ENCODE measurements around the gene RTP2. TPM values are rescaled to one million over a fixed set of nuclear protein-coding genes. Genes with fewer than 3 reads are reported as not detected.
"Not testable (repeated sequence)": the region's sequence is repeated elsewhere in the genome, so short reads cannot be mapped to it uniquely, and the experiment has no call there.

RTP2 gene
- total RNA-seq, 1 donor from 2014 or later: not detected

DNA sequence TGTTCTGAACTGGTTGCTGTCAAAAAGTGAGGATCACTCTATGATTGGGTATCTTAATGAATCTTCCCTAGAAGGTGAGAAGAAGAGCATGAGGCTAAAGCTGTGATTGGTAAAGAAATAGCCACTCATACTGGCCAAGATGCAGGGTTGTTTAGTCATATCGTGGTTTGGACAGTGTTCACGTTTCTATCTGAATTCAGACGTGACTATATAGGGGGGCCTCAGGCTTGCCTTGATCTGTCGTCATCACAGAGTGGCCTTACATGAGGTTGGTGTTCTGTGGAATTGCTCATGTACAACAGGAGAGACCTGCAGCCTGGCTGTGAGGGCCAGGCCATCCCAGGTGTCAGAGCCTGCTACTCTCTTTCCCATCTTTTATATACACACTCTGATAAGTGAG lies 12.4 kb downstream of the RTP2 start:
- POLR2A ChIA-PET: no interaction called here
- no peak overlapping the region for H3K4me3 Mint-ChIP-seq
- CTCF ChIA-PET: no interaction called here

GRCh38 chr3:187686621-187687273 lies 15.6 kb downstream of the RTP2 start:
- ChIA-PET CTCF (interaction anchor here (1.3 to 2.6 kb wide), 2 partner anchors 7 to 367 kb away, joined by 6 to 13 read pairs; no protein-coding TSS in a partner anchor), POLR2A (no interaction called here)
- ATAC-seq (ENCODE audit: low read depth): no peak
- intact Hi-C loops (cut with micrococcal nuclease): no loop called here
- H3K9me3 Mint-ChIP-seq: peaks cover 13% of the 10 kb centered on the region
- peaks cover 16% of the 10 kb centered on the region for H3K27me3 Mint-ChIP-seq
- TF ChIP-seq CTCF (IDR thresholded peaks at IDR 0.05): no peak
- no peak overlapping the region for H3K4me3 Mint-ChIP-seq
- H3K4me1 Mint-ChIP-seq: no peaks in the 10 kb centered on the region
- no peak overlapping the region for H3K27ac Mint-ChIP-seq
- no peaks in the 10 kb centered on the region for H3K36me3 Mint-ChIP-seq (ENCODE audit: low read depth)
- DNase-seq: no peak

More for the DNA sequence above, 12.4 kb downstream of the RTP2 start:
- Mint-ChIP-seq H3K36me3 (ENCODE audit: low read depth) (no peaks in the 10 kb centered on the region), H3K27ac (no peak overlapping the region), H3K9me3 (peaks cover 10% of the 10 kb centered on the region), H3K27me3 (peaks cover 25% of the 10 kb centered on the region), H3K4me1 (no peaks in the 10 kb centered on the region)
- intact Hi-C loops (cut with micrococcal nuclease): no loop called here
- TF ChIP-seq CTCF (IDR thresholded peaks at IDR 0.05): no peak
- ATAC-seq (ENCODE audit: low read depth) (no peak), DNase-seq (no peak)

- H3K4me1 Mint-ChIP-seq: no peaks in the 10 kb centered on the region
- no peak for TF ChIP-seq CTCF (IDR thresholded peaks at IDR 0.05)
- intact Hi-C loops (cut with micrococcal nuclease): no loop called here
- peaks cover 13% of the 10 kb centered on the region for H3K9me3 Mint-ChIP-seq
- H3K36me3 Mint-ChIP-seq (ENCODE audit: low read depth): no peaks in the 10 kb centered on the region
- ChIA-PET POLR2A (no interaction called here), CTCF (no interaction called here)
- DNase-seq (no peak), ATAC-seq (ENCODE audit: low read depth) (no peak)
- H3K27ac Mint-ChIP-seq: no peak overlapping the region
- no peak overlapping the region for H3K4me3 Mint-ChIP-seq
- H3K27me3 Mint-ChIP-seq: peaks cover 18% of the 10 kb centered on the region
Measured at GRCh38 chr3:187685948-187686347, 16.4 kb downstream of the RTP2 start.

DNA sequence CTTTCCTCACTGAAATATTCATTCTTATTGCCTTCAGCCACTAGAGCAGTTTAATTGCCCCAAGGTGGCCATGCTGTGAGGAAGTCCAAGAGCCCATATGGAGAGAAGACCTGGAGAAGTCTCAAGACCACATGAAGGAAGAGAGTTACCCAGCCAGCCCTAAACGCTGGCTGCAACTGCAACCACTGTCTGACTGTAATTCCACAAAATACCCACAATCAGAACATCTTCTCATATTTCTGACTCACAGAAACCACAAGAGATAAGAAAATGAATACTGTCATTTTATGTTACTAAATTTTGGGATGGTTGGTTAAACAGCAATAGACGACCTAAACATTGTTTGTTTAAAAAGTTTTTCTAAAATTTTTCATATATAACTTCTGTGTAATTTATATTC lies 17.5 kb downstream of the RTP2 start:
- ATAC-seq (ENCODE audit: low read depth): no peak
- TF ChIP-seq CTCF (IDR thresholded peaks at IDR 0.05): no peak
- intact Hi-C loops (cut with micrococcal nuclease): no loop called here
- H3K9me3 Mint-ChIP-seq: peaks cover 13% of the 10 kb centered on the region
- no peaks in the 10 kb centered on the region for H3K36me3 Mint-ChIP-seq (ENCODE audit: low read depth)
- no peak for DNase-seq
- POLR2A ChIA-PET: no interaction called here
- no peak overlapping the region for H3K27ac Mint-ChIP-seq
- H3K4me1 Mint-ChIP-seq: no peaks in the 10 kb centered on the region
- CTCF ChIA-PET: interaction anchor here (10.9 kb wide), 1 partner anchor 365 kb away, joined by 336 read pairs; no protein-coding TSS in a partner anchor
- H3K4me3 Mint-ChIP-seq: no peak overlapping the region
- H3K27me3 Mint-ChIP-seq: peaks cover 21% of the 10 kb centered on the region

- H3K27me3 Mint-ChIP-seq: peaks cover 23% of the 10 kb centered on the region
- peaks cover 13% of the 10 kb centered on the region for H3K9me3 Mint-ChIP-seq
- no peak for TF ChIP-seq CTCF (IDR thresholded peaks at IDR 0.05)
- intact Hi-C loops (cut with micrococcal nuclease): no loop called here
- ChIA-PET POLR2A (no interaction called here), CTCF (interaction anchor here (10.9 kb wide), 1 partner anchor 365 kb away, joined by 336 read pairs; no protein-coding TSS in a partner anchor)
- H3K4me1 Mint-ChIP-seq: no peaks in the 10 kb centered on the region
- no peaks in the 10 kb centered on the region for H3K36me3 Mint-ChIP-seq (ENCODE audit: low read depth)
- H3K27ac Mint-ChIP-seq: no peak overlapping the region
- H3K4me3 Mint-ChIP-seq: no peak overlapping the region
- no peak for DNase-seq
- ATAC-seq (ENCODE audit: low read depth): no peak
Measured at GRCh38 chr3:187684444-187684843, 17.9 kb downstream of the RTP2 start.

- H3K4me3 Mint-ChIP-seq; H3K4me1 Mint-ChIP-seq; H3K36me3 Mint-ChIP-seq (ENCODE audit: low read depth); ATAC-seq (ENCODE audit: low read depth); intact Hi-C loops (cut with micrococcal nuclease); H3K27ac Mint-ChIP-seq; DNase-seq: not testable (repeated sequence)
- H3K27me3 Mint-ChIP-seq: peaks cover 26% of the 10 kb centered on the region
- POLR2A ChIA-PET: interaction anchor here (1.1 kb wide), 1 partner anchor 362 kb away, joined by 3 read pairs; no protein-coding TSS in a partner anchor
- peaks cover 13% of the 10 kb centered on the region for H3K9me3 Mint-ChIP-seq
- CTCF ChIA-PET: interaction anchor here (1.2 to 10.9 kb wide), 2 partner anchors 66 to 362 kb away, joined by 4 to 336 read pairs; no protein-coding TSS in a partner anchor
Measured at GRCh38 chr3:187681756-187682155, 20.6 kb downstream of the RTP2 start.

Measured in activated B cell treated with CpG ODN at 0.5 μM for 24 hours (primary cell).